GM19324 (cell line): ENCODE measurements around the gene PPIP5K1.
A peak's percentile ranks its signal among the peaks of the same experiment; 100 is the strongest.
"Not testable (repeated sequence)": the region's sequence is repeated elsewhere in the genome, so short reads cannot be mapped to it uniquely, and the experiment has no call there.

Experiments used
- ATAC-seq: cut with Tn5 transposase; IDR thresholded peaks from one replicate; pipeline ENCODE4 v1.9.1; 2021; ENCODE audit warnings: mild to moderate bottlenecking, moderate library complexity; ENCODE audit not compliant: unreplicated experiment, low FRiP score

Gene PPIP5K1

GRCh38 chr15:43589778-43590466, at the start of gene PPIP5K1:
PPIP5K1 (minus strand) TSS chr15:43590208; CDS start chr15:43584504, 5,704 bp downstream.
- ATAC-seq, result peak; percentile 97

- not testable (repeated sequence) for ATAC-seq
Measured at GRCh38 chr15:43638464-43639204, 48.6 kb upstream of the PPIP5K1 start.

- ATAC-seq, result not testable (repeated sequence)
Measured at GRCh38 chr15:43626937-43627336, 36.9 kb upstream of the PPIP5K1 start.

GRCh38 chr15:43625106-43625505, 35.1 kb upstream of the PPIP5K1 start:
- no peak for ATAC-seq

GRCh38 chr15:43622068-43622799, 32.2 kb upstream of the PPIP5K1 start:
- not testable (repeated sequence) for ATAC-seq

GRCh38 chr15:43618700-43619099, 28.7 kb upstream of the PPIP5K1 start, which contains the start of gene STRC:
STRC (minus strand) TSS chr15:43618800; CDS start chr15:43618722, 78 bp downstream.
- ATAC-seq, result not testable (repeated sequence)

- not testable (repeated sequence) for ATAC-seq
Measured at GRCh38 chr15:43617750-43618149, 27.7 kb upstream of the PPIP5K1 start.

- ATAC-seq, result not testable (repeated sequence)
Measured at GRCh38 chr15:43602233-43602632, 12.2 kb upstream of the PPIP5K1 start.

- ATAC-seq, result not testable (repeated sequence)
Measured at GRCh38 chr15:43600200-43600599, 10.2 kb upstream of the PPIP5K1 start.

- not testable (repeated sequence) for ATAC-seq
Measured at GRCh38 chr15:43599131-43599530, 9.1 kb upstream of the PPIP5K1 start.

GRCh38 chr15:43593328-43594190, 3.6 kb upstream of the PPIP5K1 start, which contains the start of gene CKMT1B:
CKMT1B (plus strand) TSS chr15:43594027; CDS start chr15:43594219, 192 bp downstream.
- ATAC-seq, result not testable (repeated sequence)

GRCh38 chr15:43592841-43593240, 2.8 kb upstream of the PPIP5K1 start:
- ATAC-seq, result not testable (repeated sequence)

- ATAC-seq, result not testable (repeated sequence)
Measured at GRCh38 chr15:43574607-43575006, 15.4 kb downstream of the PPIP5K1 start.

GRCh38 chr15:43566615-43567014, 23.4 kb downstream of the PPIP5K1 start:
- not testable (repeated sequence) for ATAC-seq

- ATAC-seq, result not testable (repeated sequence)
Measured at GRCh38 chr15:43563793-43564192, 26.2 kb downstream of the PPIP5K1 start.

- not testable (repeated sequence) for ATAC-seq
Measured at GRCh38 chr15:43562753-43563152, 27.3 kb downstream of the PPIP5K1 start.

GRCh38 chr15:43552986-43553385, 37.0 kb downstream of the PPIP5K1 start:
- no peak for ATAC-seq

GRCh38 chr15:43552256-43552655, 37.8 kb downstream of the PPIP5K1 start:
- no peak for ATAC-seq

GRCh38 chr15:43550527-43551363, 39.3 kb downstream of the PPIP5K1 start:
- no peak for ATAC-seq
